GM12878 (cell line): ENCODE measurements around the gene LY6G5C. TPM values are rescaled to one million over a fixed set of nuclear protein-coding genes. Genes with fewer than 3 reads are reported as not detected.

ENCODE experiments used
- ATAC-seq: fragments of 200-7000 bp; cut with Tn5 transposase; 3 replicates; pipeline ENCODE4 v1.9.1; 2020; ENCODE audit warnings: mild to moderate bottlenecking, moderate library complexity
- BruUV-seq: library from RNA; stranded (reverse); fragments of 400-500 nt; replicated peaks from 2 replicates; lab custom pipeline; 2021; lab: Mats Ljungman, UMichigan
- CTCF ChIA-PET: fragments of 300-600 bp; sonication (Branson Sonifier 250); formaldehyde crosslinking; extraction: SDS; loops from one replicate; lab custom pipeline; 2021; ENCODE audit warnings: inconsistent platforms; lab: Yijun Ruan, JAX
- POLR2A ChIA-PET: fragments of 350-600 bp; formaldehyde crosslinking; extraction: SDS; loops from one replicate; lab custom pipeline; 2021; ENCODE audit warnings: inconsistent platforms; lab: Charles Lee
- RAD21 ChIA-PET: fragments of 300-600 bp; sonication (Branson Sonifier 250); formaldehyde crosslinking; loops from one replicate; lab custom pipeline; 2023; ENCODE audit warnings: antibody characterized with exemption; ENCODE audit not compliant: unreplicated experiment; lab: Charles Lee
- SMC1A ChIA-PET: fragments of 300-600 bp; sonication (Branson Sonifier 250); formaldehyde crosslinking; loops from one replicate; lab custom pipeline; 2023; ENCODE audit not compliant: unreplicated experiment, uncharacterized antibody; lab: Charles Lee
- DNase-seq: peaks from one replicate; pipeline ENCODE4 v3.0.0-alpha.2; 2011; ENCODE audit warnings: low read depth, low spot score
- FAIRE-seq: peaks from 3 replicates; lab custom pipeline; 2011; peaks lifted over from hg19 to GRCh38; lab: Jason Lieb, UNC
- H2AFZ ChIP-seq: 2 replicates; pipeline ENCODE4 v1.6.0; 2011; ENCODE audit warnings: low read depth, low read length, control low read depth; ENCODE audit not compliant: control insufficient read depth
- H3K27ac ChIP-seq: 2 replicates; pipeline ENCODE4 v1.5.1; 2011; ENCODE audit warnings: control low read depth; ENCODE audit not compliant: control insufficient read depth, insufficient read depth
- H3K27me3 ChIP-seq, 2 experiments: replicated peaks in 1 of 2; 2 replicates each; pipeline versions ENCODE4 v1.6.0 to v1.6.1; 2011; ENCODE audit warnings: low read length in 1 of 2; ENCODE audit not compliant: control insufficient read depth in 2 of 2, insufficient read depth in 2 of 2
- H3K36me3 ChIP-seq, 2 experiments: 2 replicates each; pipeline ENCODE4 v1.5.1; 2011; ENCODE audit warnings: low read length in 1 of 2; ENCODE audit not compliant: control insufficient read depth in 2 of 2, insufficient read depth in 2 of 2
- H3K4me1 ChIP-seq: 2 replicates; pipeline ENCODE4 v1.6.1; 2011; ENCODE audit warnings: mild to moderate bottlenecking, low read length, moderate library complexity, mixed read lengths; ENCODE audit not compliant: control insufficient read depth, insufficient read depth
- H3K4me2 ChIP-seq: 2 replicates; pipeline ENCODE4 v1.6.0; 2011; ENCODE audit warnings: control low read depth; ENCODE audit not compliant: control insufficient read depth, insufficient read depth
- H3K4me3 ChIP-seq: fragments of 200-600 bp; sonication (generic); 2 replicates; pipeline ENCODE4 v1.5.1; 2016
- H3K79me2 ChIP-seq: 2 replicates; pipeline ENCODE4 v1.6.0; 2011; ENCODE audit warnings: low read length; ENCODE audit not compliant: control insufficient read depth, insufficient read depth
- H3K9ac ChIP-seq: 2 replicates; pipeline ENCODE4 v1.8.0; 2011; ENCODE audit warnings: low read length, control low read depth, mixed read lengths; ENCODE audit not compliant: control insufficient read depth, insufficient read depth
- H3K9me3 ChIP-seq: replicated peaks from 3 replicates; pipeline ENCODE4 v1.5.1; 2011; ENCODE audit warnings: mild to moderate bottlenecking, low read length; ENCODE audit not compliant: control insufficient read depth, insufficient read depth
- H4K20me1 ChIP-seq: 2 replicates; pipeline ENCODE4 v1.6.0; 2011; ENCODE audit not compliant: control insufficient read depth, insufficient read depth
- CREB1 ChIP-seq: IDR thresholded peaks from 2 replicates; pipeline ENCODE4 v1.6.1; 2012; ENCODE audit warnings: low read depth, mild to moderate bottlenecking, inconsistent platforms
- CREM ChIP-seq: IDR thresholded peaks from 2 replicates; pipeline ENCODE4 v1.6.1; 2014; ENCODE audit warnings: antibody characterized with exemption, low read depth
- EGR1 ChIP-seq, 2 experiments: IDR thresholded peaks; 1 replicate in 1 of 2; 2 replicates in 1 of 2; pipeline ENCODE4 v1.6.1; 2011 to 2012; ENCODE audit warnings: low read depth in 2 of 2, low read length in 2 of 2, borderline replicate concordance in 1 of 2, mild to moderate bottlenecking in 1 of 2, moderate library complexity in 1 of 2
- GABPA ChIP-seq: IDR thresholded peaks from 2 replicates; pipeline ENCODE4 v1.6.1; 2014; ENCODE audit warnings: antibody characterized with exemption, low read depth, mild to moderate bottlenecking, inconsistent platforms
- GATAD2B ChIP-seq: fragments of 450-650 bp; conservative IDR thresholded peaks from 2 replicates; pipeline ENCODE4 v1.6.1; 2017; ENCODE audit warnings: low read depth, mild to moderate bottlenecking, moderate library complexity
- IKZF1 ChIP-seq: fragments of 450-650 bp; conservative IDR thresholded peaks from 2 replicates; pipeline ENCODE4 v1.6.1; 2017; ENCODE audit warnings: antibody characterized with exemption, mild to moderate bottlenecking
- MTA3 ChIP-seq: IDR thresholded peaks from 2 replicates; pipeline ENCODE4 v1.6.1; 2012; ENCODE audit warnings: low read length, inconsistent platforms, borderline replicate concordance
- NFYA ChIP-seq: IDR thresholded peaks from 2 replicates; pipeline ENCODE4 v1.6.1; 2011; ENCODE audit warnings: low read depth, mild to moderate bottlenecking, low read length, improper control_type of control experiment, borderline replicate concordance
- PKNOX1 ChIP-seq: fragments of 450-650 bp; IDR thresholded peaks from 2 replicates; pipeline ENCODE4 v1.6.1; 2016; ENCODE audit warnings: mild to moderate bottlenecking
- POLR2A ChIP-seq: IDR thresholded peaks from 2 replicates; pipeline ENCODE4 v1.6.1; 2011; ENCODE audit warnings: low read depth, mild to moderate bottlenecking, low read length
- PRDM15 ChIP-seq: fragments of 450-650 bp; formaldehyde crosslinking; IDR thresholded peaks from 2 replicates; pipeline ENCODE4 v1.4.0; 2020; ENCODE audit warnings: mild to moderate bottlenecking, moderate library complexity
- RAD51 ChIP-seq: fragments of 450-650 bp; IDR thresholded peaks from 2 replicates; pipeline ENCODE4 v1.6.1; 2016; ENCODE audit warnings: moderate library complexity, mild to moderate bottlenecking, inconsistent platforms
- SPI1 ChIP-seq: IDR thresholded peaks from 2 replicates; pipeline ENCODE4 v1.6.1; 2011; ENCODE audit warnings: low read depth, mild to moderate bottlenecking, low read length, moderate library complexity, borderline replicate concordance; ENCODE audit not compliant: insufficient read depth
- TCF12 ChIP-seq: IDR thresholded peaks from 2 replicates; pipeline ENCODE4 v1.6.1; 2011; ENCODE audit warnings: low read depth, mild to moderate bottlenecking, low read length
- TCF3 ChIP-seq: IDR thresholded peaks from 2 replicates; pipeline ENCODE4 v1.6.1; 2012; ENCODE audit warnings: low read depth, mild to moderate bottlenecking, low read length, borderline replicate concordance; ENCODE audit not compliant: insufficient read depth
- WRNIP1 ChIP-seq: IDR thresholded peaks from 2 replicates; pipeline ENCODE4 v1.6.1; 2011; ENCODE audit warnings: low read depth, low read length, improper control_type of control experiment, borderline replicate concordance
- YY1 ChIP-seq: IDR thresholded peaks from 2 replicates; pipeline ENCODE4 v1.6.1; 2011; ENCODE audit warnings: low read depth, mild to moderate bottlenecking, low read length
- WGBS: methylation state at CpG from one replicate; pipeline ENCODE4 v1.1.6; 2016; ENCODE audit warnings: low lambda C conversion rate; ENCODE audit not compliant: insufficient replicate concordance, insufficient coverage; ENCODE audit errors: missing lambda C conversion rate; 5-methylcytosine and 5-hydroxymethylcytosine counted together
- in situ Hi-C: fragments of 300-500 bp; cut with MboI; formaldehyde crosslinking; loops from 9 replicates; pipeline ENCODE4 v1.14.3; 2018; ENCODE audit warnings: mixed read lengths
- intact Hi-C: fragments of 100-400 bp; cut with micrococcal nuclease; formaldehyde crosslinking; loops from one replicate; pipeline ENCODE4 v1.14.2; 2022; ENCODE audit not compliant: unreplicated experiment
- polyA plus RNA-seq, 11 experiments: library from polyadenylated mRNA; depleted of rRNA in 4 of 11; unstranded in 6 of 11; stranded (reverse) in 5 of 11; fragments of >200 nt; fragmentation: Nextera tagmentation in 4 of 11; fragmentation: Illumina TruSeq in 1 of 11; extraction: Ambion mirVana in 4 of 11; extraction: Trizol in 1 of 11; gene quantifications; 1 replicate in 1 of 11; 2 replicates in 10 of 11; pipeline versions ENCODE4 v1.2.1 to v1.2.3, GENCODE V29; 2011 to 2016; ENCODE audit warnings: inconsistent platforms in 2 of 11, missing spikeins in 2 of 11, low read depth in 1 of 11
- total RNA-seq, 4 experiments: library from RNA; depleted of rRNA in 3 of 4; stranded (reverse); fragments of >200 nt in 3 of 4; fragmentation: Illumina TruSeq in 1 of 4; extraction: Trizol in 1 of 4; gene quantifications; 2 replicates each; pipeline versions ENCODE4 v1.2.1 to v1.2.3, GENCODE V29; 2013 to 2021

The LY6G5C gene
- total and polyA plus RNA-seq, 10 of the 15 experiments (the other 5 are each of a cell fraction or from before 2014, with no cell fraction given), result 0.76 to 6.1 (median 1.7) TPM

- no peak for TF ChIP-seq PRDM15 (CRISPR knock-in tag)
- TF ChIP-seq IKZF1, result peak; percentile 19; the same call in 1 of the 2 replicates
- 0 out of 2 replicates have a peak, but pooled peaks have one; percentile 51 for TF ChIP-seq YY1
- TF ChIP-seq SPI1, result peak; percentile 98
- TF ChIP-seq TCF3, result 0 out of 2 replicates have a peak, but pooled peaks have one; percentile 82
- TF ChIP-seq NFYA, result no peak
- TF ChIP-seq CREB1, result peak; percentile 71
- no peak for TF ChIP-seq GATAD2B
- TF ChIP-seq MTA3, result no peak
- peak; percentile 61 for TF ChIP-seq POLR2A
- no peak for TF ChIP-seq RAD51
- TF ChIP-seq PKNOX1, result 0 out of 2 replicates have a peak, but pooled peaks have one; percentile 36
- no peak for TF ChIP-seq WRNIP1
- no peak for TF ChIP-seq TCF12
- TF ChIP-seq GABPA, result no peak
- TF ChIP-seq EGR1 (IDR thresholded peaks at IDR 0.05; ENCODE audit: borderline replicate concordance in 1 of 2, low read depth in 2 of 2, low read length in 2 of 2), result no peak
- TF ChIP-seq CREM, result peak; percentile 64; the same call in 1 of the 2 replicates
- Histone ChIP-seq H3K4me3 (no peak overlapping the region), H4K20me1 (no peaks in the 10 kb centered on the region), H3K79me2 (no peaks in the 10 kb centered on the region), H3K9me3 (no peaks in the 10 kb centered on the region), H3K4me2 (peak overlapping the region; percentile 41; the same call in 1 of the 2 replicates), H3K9ac (0 out of 2 replicates have a peak overlapping the region, but pooled peaks have one; percentile 15), H3K27me3 (no peaks in the 10 kb centered on the region), H2AFZ (peak overlapping the region; percentile 86), H3K36me3 (peaks cover 0 to 7% of the 10 kb centered on the region in 2 experiments; a peak in 3 of 4 replicates), H3K27ac (peak overlapping the region; percentile 60), H3K4me1 (peaks cover 24% of the 10 kb centered on the region)
- 44% methylated on average over 7 of the region's 7 CpGs for whole genome bisulfite sequencing
- ChIA-PET RAD21 (interaction anchor here (1.4 kb wide), 2 partner anchors 11 to 103 kb away, joined by 5 to 11 read pairs; no protein-coding TSS in a partner anchor), CTCF (interaction anchor here (0.6 to 15.8 kb wide), 5 partner anchors 8 to 132 kb away, joined by 3 to 208 read pairs (median 4); partner anchors contain the start of gene MSH5), POLR2A (interaction anchor here (1.0 to 1.6 kb wide), 5 partner anchors 9 to 104 kb away, joined by 3 to 6 read pairs (median 5); partner anchors contain the start of genes ABHD16A and CLIC1), SMC1A (interaction anchor here (1.7 to 5.3 kb wide), 3 partner anchors 12 to 103 kb away, joined by 6 to 45 read pairs (median 7); partner anchors contain the start of genes CLIC1 and MSH5)
- DNase-seq (no peak), FAIRE-seq (peak; percentile 99), ATAC-seq (peak; percentile 44)
- BruUV-seq, result no TSS peak
- intact Hi-C loops, result no loop called here
- in situ Hi-C loops, result no loop called here
Measured at GRCh38 chr6:31727034-31727716, 46.3 kb upstream of the LY6G5C start.
